ENCODE results near the gene TNFAIP8L3.

TNFAIP8L3 gene

DNA sequence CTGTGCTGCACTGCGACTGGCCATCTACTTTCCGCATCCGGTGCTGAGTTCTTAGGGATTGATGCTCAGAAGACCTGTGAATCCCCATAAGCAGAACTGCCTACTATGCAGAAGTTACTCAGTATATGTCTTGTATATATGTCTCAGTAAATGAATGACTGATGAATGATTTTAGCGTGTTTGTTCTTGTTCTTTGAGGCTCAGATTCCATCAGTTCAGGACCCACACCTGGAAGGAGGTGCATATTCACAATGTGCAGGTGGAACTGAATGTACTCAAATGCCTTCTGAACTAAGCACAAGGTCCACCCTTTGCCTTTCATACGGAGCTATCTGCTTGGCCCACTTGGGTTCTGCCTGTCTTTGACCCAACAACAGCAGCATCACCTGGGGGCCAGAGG, 19.8 kb downstream of the TNFAIP8L3 start:
- POLR2A ChIA-PET = no interaction called here
- CTCF ChIA-PET = interaction anchor here (2.9 kb wide), 1 partner anchor 11 kb away, joined by 14 read pairs; no protein-coding TSS in a partner anchor
- TF ChIP-seq, protein P1, sequence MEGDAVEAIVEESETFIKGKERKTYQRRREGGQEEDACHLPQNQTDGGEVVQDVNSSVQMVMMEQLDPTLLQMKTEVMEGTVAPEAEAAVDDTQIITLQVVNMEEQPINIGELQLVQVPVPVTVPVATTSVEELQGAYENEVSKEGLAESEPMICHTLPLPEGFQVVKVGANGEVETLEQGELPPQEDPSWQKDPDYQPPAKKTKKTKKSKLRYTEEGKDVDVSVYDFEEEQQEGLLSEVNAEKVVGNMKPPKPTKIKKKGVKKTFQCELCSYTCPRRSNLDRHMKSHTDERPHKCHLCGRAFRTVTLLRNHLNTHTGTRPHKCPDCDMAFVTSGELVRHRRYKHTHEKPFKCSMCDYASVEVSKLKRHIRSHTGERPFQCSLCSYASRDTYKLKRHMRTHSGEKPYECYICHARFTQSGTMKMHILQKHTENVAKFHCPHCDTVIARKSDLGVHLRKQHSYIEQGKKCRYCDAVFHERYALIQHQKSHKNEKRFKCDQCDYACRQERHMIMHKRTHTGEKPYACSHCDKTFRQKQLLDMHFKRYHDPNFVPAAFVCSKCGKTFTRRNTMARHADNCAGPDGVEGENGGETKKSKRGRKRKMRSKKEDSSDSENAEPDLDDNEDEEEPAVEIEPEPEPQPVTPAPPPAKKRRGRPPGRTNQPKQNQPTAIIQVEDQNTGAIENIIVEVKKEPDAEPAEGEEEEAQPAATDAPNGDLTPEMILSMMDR (IDR thresholded peaks at IDR 0.05; ENCODE audit: control extremely low read depth, extremely low read depth, low read depth, missing control alignments) = no peak
- no peak for DNase-seq (ENCODE audit: extremely low spot score)

DNA sequence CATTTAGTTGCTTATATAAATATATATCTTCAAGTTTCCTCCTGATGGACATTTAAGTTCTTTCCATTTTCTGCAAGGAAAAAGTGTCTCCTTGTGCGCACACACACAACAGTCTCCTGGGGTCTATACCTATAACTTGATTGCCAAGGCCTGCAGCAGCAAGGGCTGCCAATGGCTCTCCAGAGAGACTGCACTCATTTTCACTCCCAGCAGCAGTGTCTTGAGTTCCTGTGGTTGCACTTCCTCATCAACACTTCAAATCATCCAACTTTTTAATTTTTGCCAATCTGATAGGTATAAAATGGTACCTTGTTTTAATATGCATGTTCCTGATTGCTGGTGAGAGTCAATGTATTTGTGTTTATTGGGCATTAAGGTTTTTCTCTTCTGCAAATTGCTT, 23.1 kb downstream of the TNFAIP8L3 start:
- POLR2A ChIA-PET = no interaction called here
- CTCF ChIA-PET = no interaction called here
- DNase-seq (ENCODE audit: extremely low spot score) = no peak
- TF ChIP-seq, protein P1 (IDR thresholded peaks at IDR 0.05; ENCODE audit: control extremely low read depth, extremely low read depth, low read depth, missing control alignments) = no peak

DNA sequence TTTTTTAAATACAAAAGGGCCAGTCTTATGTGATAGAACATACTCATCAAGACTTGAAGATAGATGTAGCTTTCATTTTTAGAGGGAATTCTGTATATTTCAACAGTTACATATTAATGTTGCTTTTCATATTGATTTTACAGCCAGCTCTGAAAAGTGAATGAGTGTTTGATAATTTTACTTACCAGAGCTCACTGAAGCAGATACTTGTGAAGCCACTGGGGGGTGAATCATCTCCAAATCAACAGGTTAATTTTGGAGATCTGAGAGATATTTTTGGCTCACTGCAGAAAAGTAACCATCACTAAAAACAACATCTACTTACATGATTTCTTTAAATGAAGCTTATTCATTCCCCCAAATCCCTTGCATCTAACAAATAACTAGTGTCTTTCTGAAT, 24.7 kb downstream of the TNFAIP8L3 start:
- no peak for DNase-seq (ENCODE audit: extremely low spot score)
- ChIA-PET POLR2A (interaction anchor here (0.6 kb wide), 1 partner anchor 610 kb away, joined by 4 read pairs; no protein-coding TSS in a partner anchor), CTCF (interaction anchor here (1.1 to 1.8 kb wide), 7 partner anchors 9 to 332 kb away, joined by 3 to 12 read pairs (median 4); no protein-coding TSS in a partner anchor)
- TF ChIP-seq, protein P1 (IDR thresholded peaks at IDR 0.05; ENCODE audit: control extremely low read depth, extremely low read depth, low read depth, missing control alignments) = no peak

DNA sequence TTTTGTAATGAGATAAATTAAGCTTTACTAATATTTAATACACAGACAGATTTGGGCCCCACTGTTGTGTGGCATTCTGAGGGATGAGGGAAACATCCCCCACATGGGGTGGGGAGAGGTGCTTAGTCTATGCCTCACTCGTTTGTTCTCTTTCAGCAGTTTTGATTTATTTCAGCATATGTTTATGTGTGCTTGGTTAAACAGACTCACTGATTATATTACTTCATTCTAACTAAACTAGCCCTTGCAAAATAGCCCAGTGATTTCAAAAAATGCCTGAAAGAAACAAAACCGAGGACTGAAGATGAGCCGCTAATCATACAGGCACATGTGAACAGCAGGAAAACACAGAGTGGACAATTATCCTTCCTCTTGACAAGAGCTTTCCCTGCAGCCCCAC, 27.2 kb downstream of the TNFAIP8L3 start:
- DNase-seq (ENCODE audit: extremely low spot score) = no peak

DNA sequence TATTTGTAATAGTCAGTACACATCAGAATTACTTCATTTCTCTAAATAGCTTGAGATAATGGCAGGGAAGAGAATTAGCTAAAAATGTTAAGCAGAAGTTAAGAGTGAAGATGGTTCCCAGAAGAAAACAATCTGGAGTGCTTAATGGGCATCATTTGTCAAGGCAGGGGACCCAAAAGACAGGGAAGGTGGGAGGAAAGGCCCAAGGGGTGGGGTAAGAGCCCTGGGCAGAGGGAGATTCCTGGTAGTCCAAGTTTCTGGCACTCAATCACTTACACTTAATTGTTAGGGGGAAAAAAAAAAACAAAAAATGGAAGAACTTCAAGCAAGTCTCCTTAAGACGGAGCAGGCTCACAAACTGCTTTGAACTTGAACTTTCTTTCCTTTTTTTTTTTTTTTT, 28.9 kb downstream of the TNFAIP8L3 start:
- CTCF ChIA-PET = interaction anchor here (1.2 to 3.1 kb wide), 8 partner anchors 9 to 127 kb away, joined by 3 to 19 read pairs (median 4); no protein-coding TSS in a partner anchor
- DNase-seq (ENCODE audit: extremely low spot score) = no peak
- TF ChIP-seq, protein P1 (IDR thresholded peaks at IDR 0.05; ENCODE audit: control extremely low read depth, extremely low read depth, low read depth, missing control alignments) = no peak
- POLR2A ChIA-PET = no interaction called here

More for the DNA sequence above, 27.2 kb downstream of the TNFAIP8L3 start:
- CTCF ChIA-PET = interaction anchor here (0.9 to 1.1 kb wide), 3 partner anchors 8 to 302 kb away, joined by 3 to 5 read pairs (median 3); no protein-coding TSS in a partner anchor
- TF ChIP-seq, protein P1 (IDR thresholded peaks at IDR 0.05; ENCODE audit: control extremely low read depth, extremely low read depth, low read depth, missing control alignments) = no peak
- POLR2A ChIA-PET = no interaction called here

DNA sequence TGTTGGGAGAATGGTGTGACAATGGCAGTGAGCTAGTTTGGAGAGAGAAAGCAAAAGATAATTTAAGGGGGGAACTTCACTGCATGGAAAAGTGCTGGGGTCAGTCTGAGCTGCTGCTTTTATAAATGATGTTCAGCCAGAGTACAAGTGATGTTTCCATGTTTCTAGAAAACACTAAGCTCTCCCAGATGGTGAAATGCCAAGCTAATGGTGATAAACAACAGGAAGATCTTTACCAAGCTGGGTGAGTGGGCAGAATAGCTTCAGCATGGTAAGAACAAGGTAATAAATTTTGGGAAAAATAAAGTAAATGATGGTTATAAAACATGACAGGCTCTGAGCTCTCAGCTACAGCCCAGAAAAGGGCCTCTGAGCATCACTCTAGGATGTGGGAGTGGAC, 29.4 kb downstream of the TNFAIP8L3 start:
- no peak for DNase-seq (ENCODE audit: extremely low spot score)
- TF ChIP-seq, protein P1 (IDR thresholded peaks at IDR 0.05; ENCODE audit: control extremely low read depth, extremely low read depth, low read depth, missing control alignments) = no peak
- CTCF ChIA-PET = interaction anchor here (1.0 to 3.1 kb wide), 9 partner anchors 10 to 128 kb away, joined by 3 to 19 read pairs (median 4); no protein-coding TSS in a partner anchor
- POLR2A ChIA-PET = interaction anchor here (0.6 kb wide), 1 partner anchor 713 kb away, joined by 3 read pairs; no protein-coding TSS in a partner anchor

Data from GM10248 (cell line).